ENCODE data around the gene ACTMAP. TPM values are rescaled to one million over a fixed set of nuclear protein-coding genes. Genes with fewer than 3 reads are reported as not detected.

The ACTMAP gene
- total RNA-seq, 1 experiment from 2014 or later = 16.8 TPM

DNA sequence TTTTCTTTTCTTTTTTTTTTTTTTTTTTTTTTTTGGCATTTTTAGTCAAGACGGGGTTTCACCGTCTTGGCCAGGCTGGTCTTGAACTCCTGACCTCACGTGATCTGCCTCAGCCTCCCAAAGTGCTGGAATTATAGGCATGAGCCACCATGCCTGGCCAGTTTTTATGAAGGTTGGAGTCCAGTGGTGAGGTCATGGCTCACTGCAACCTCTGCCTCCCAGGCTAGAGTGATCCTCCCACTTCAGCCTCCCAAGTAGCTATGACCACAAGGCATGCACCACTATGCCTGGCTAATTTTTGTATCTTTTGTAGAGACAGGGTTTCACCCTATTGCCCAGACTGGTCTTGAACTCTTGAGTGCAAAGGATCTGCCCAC is 5.0 kb upstream of the ACTMAP start:
- Histone ChIP-seq H2AFZ (ENCODE audit: low read depth, low read length, poor library complexity, severe bottlenecking) (no peak overlapping the region), H3K9ac (ENCODE audit: low read length) (0 out of 2 replicates have a peak overlapping the region, but pooled peaks have one; percentile 0), H3K36me3 (ENCODE audit: control insufficient read depth in 1 of 2, insufficient read depth in 2 of 2, low read length in 2 of 2) (peaks cover 38 to 65% of the 10 kb centered on the region in 2 experiments), H3K27ac (ENCODE audit: low read depth, low read length) (no peak overlapping the region; the same call in 1 of the 2 replicates), H3K9me3 (ENCODE audit: control insufficient read depth in 1 of 2, insufficient read depth in 1 of 2, low read depth in 1 of 2, low read length in 2 of 2) (no peaks in the 10 kb centered on the region), H3K4me1 (ENCODE audit: control insufficient read depth in 1 of 2, insufficient read depth in 2 of 2, low read length in 2 of 2) (peaks cover 7 to 21% of the 10 kb centered on the region in 2 experiments; a peak in 3 of 4 replicates), H3K79me2 (ENCODE audit: insufficient read depth, low read length) (peaks cover 90% of the 10 kb centered on the region), H3K27me3 (ENCODE audit: insufficient read depth, low read length) (no peaks in the 10 kb centered on the region), H3K9me2 (ENCODE audit: insufficient read depth) (no peaks in the 10 kb centered on the region), H4K20me1 (ENCODE audit: insufficient read depth) (0 out of 2 replicates have a peak, but pooled peaks cover 3% of the 10 kb centered on the region), H3K4me2 (ENCODE audit: low read length) (no peak overlapping the region), H3K4me3 (replicated peaks in 1 of 2; ENCODE audit: low read depth in 1 of 2, low read length in 2 of 2) (no peak overlapping the region)
- ChIA-PET RAD21 (ENCODE audit: low non-redundant PET in 1 of 2, low total read pairs in 2 of 2, uncharacterized antibody in 2 of 2, unreplicated experiment in 2 of 2) (no interaction called here), CTCF (no interaction called here), POLR2A (no interaction called here)
- TF ChIP-seq, protein P1, sequence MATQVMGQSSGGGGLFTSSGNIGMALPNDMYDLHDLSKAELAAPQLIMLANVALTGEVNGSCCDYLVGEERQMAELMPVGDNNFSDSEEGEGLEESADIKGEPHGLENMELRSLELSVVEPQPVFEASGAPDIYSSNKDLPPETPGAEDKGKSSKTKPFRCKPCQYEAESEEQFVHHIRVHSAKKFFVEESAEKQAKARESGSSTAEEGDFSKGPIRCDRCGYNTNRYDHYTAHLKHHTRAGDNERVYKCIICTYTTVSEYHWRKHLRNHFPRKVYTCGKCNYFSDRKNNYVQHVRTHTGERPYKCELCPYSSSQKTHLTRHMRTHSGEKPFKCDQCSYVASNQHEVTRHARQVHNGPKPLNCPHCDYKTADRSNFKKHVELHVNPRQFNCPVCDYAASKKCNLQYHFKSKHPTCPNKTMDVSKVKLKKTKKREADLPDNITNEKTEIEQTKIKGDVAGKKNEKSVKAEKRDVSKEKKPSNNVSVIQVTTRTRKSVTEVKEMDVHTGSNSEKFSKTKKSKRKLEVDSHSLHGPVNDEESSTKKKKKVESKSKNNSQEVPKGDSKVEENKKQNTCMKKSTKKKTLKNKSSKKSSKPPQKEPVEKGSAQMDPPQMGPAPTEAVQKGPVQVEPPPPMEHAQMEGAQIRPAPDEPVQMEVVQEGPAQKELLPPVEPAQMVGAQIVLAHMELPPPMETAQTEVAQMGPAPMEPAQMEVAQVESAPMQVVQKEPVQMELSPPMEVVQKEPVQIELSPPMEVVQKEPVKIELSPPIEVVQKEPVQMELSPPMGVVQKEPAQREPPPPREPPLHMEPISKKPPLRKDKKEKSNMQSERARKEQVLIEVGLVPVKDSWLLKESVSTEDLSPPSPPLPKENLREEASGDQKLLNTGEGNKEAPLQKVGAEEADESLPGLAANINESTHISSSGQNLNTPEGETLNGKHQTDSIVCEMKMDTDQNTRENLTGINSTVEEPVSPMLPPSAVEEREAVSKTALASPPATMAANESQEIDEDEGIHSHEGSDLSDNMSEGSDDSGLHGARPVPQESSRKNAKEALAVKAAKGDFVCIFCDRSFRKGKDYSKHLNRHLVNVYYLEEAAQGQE (IDR thresholded peaks at IDR 0.05; ENCODE audit: low read depth) = no peak
- no peak for TF ChIP-seq SP1 (IDR thresholded peaks at IDR 0.05; ENCODE audit: low read depth)
- no peak for TF ChIP-seq ELF1 (IDR thresholded peaks at IDR 0.05; ENCODE audit: borderline replicate concordance, low read depth)
- TF ChIP-seq, protein P2, sequence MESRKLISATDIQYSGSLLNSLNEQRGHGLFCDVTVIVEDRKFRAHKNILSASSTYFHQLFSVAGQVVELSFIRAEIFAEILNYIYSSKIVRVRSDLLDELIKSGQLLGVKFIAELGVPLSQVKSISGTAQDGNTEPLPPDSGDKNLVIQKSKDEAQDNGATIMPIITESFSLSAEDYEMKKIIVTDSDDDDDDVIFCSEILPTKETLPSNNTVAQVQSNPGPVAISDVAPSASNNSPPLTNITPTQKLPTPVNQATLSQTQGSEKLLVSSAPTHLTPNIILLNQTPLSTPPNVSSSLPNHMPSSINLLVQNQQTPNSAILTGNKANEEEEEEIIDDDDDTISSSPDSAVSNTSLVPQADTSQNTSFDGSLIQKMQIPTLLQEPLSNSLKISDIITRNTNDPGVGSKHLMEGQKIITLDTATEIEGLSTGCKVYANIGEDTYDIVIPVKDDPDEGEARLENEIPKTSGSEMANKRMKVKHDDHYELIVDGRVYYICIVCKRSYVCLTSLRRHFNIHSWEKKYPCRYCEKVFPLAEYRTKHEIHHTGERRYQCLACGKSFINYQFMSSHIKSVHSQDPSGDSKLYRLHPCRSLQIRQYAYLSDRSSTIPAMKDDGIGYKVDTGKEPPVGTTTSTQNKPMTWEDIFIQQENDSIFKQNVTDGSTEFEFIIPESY (IDR thresholded peaks at IDR 0.05; ENCODE audit: extremely low read depth, insufficient replicate concordance, low read length) = no peak
- no peak for TF ChIP-seq CTCF (IDR thresholded peaks at IDR 0.05 in 2 of 3, conservative IDR thresholded peaks at IDR 0.05 in 1 of 3; ENCODE audit: borderline replicate concordance in 1 of 3, insufficient read depth in 1 of 3, low read depth in 2 of 3, low read length in 2 of 3)
- TF ChIP-seq FOSL1 (IDR thresholded peaks at IDR 0.05; ENCODE audit: low read depth) = no peak
- TF ChIP-seq SRF (IDR thresholded peaks at IDR 0.05; ENCODE audit: low read depth) = no peak
- no peak for TF ChIP-seq YY1 (IDR thresholded peaks at IDR 0.05; ENCODE audit: extremely low read depth, insufficient replicate concordance, low read depth, low read length)
- TF ChIP-seq TCF7L2 (IDR thresholded peaks at IDR 0.05; ENCODE audit: borderline replicate concordance, extremely low read depth, insufficient read depth, insufficient read length) = no peak
- no peak for TF ChIP-seq EZH2 (IDR thresholded peaks at IDR 0.05)
- DNase-seq (ENCODE audit: low read depth, low spot score) (no peak), ATAC-seq (no peak)
- intact Hi-C loops (cut with micrococcal nuclease) = no loop called here
- no TSS peak for BruUV-seq (replicated peaks)
